ENCODE results near the gene OSBPL6. TPM values are rescaled to one million over a fixed set of nuclear protein-coding genes. Genes with fewer than 3 reads are reported as not detected.

OSBPL6 gene
- total RNA-seq, 1 experiment from 2014 or later: 11.6 TPM

DNA sequence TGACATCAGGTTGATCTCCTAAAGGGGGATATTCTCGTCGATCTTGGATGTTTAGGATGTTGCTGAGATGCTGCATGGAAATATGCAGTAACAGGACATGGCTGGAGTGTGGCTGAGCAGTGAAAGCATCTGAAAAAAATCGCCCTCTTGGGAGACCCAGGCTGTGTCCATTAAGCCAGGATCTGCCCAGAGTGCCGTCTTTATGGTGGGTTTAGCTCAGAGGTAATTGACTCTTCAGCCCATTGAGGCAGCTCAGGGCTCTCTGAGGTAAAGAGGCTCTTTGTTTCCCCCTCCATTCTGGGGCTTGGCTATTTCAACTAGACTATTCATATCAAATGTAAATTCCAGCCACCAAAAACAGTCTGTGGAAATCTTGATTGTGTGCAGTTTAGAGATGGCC lies 26.5 kb downstream of the OSBPL6 start:
- DNase-seq (ENCODE audit: low read depth, low spot score) (no peak), ATAC-seq (no peak)
- intact Hi-C loops (cut with micrococcal nuclease): no loop called here
- RAD21 ChIA-PET (ENCODE audit: low non-redundant PET in 1 of 2, low total read pairs in 2 of 2, uncharacterized antibody in 2 of 2, unreplicated experiment in 2 of 2): no interaction called here
- Histone ChIP-seq H3K9me3 (ENCODE audit: control insufficient read depth in 1 of 2, insufficient read depth in 1 of 2, low read depth in 1 of 2, low read length in 2 of 2) (no peaks in the 10 kb centered on the region), H3K27ac (ENCODE audit: low read depth, low read length) (no peak overlapping the region), H3K79me2 (ENCODE audit: insufficient read depth, low read length) (no peaks in the 10 kb centered on the region), H3K9me2 (ENCODE audit: insufficient read depth) (no peaks in the 10 kb centered on the region), H3K9ac (ENCODE audit: low read length) (no peak overlapping the region), H3K4me2 (ENCODE audit: low read length) (no peak overlapping the region), H3K36me3 (ENCODE audit: control insufficient read depth in 1 of 2, insufficient read depth in 2 of 2, low read length in 2 of 2) (no peaks in the 10 kb centered on the region), H4K20me1 (ENCODE audit: insufficient read depth) (no peaks in the 10 kb centered on the region), H2AFZ (ENCODE audit: low read depth, low read length, poor library complexity, severe bottlenecking) (no peak overlapping the region), H3K4me1 (ENCODE audit: control insufficient read depth in 1 of 2, insufficient read depth in 2 of 2, low read length in 2 of 2) (no peaks in the 10 kb centered on the region), H3K27me3 (ENCODE audit: insufficient read depth, low read length) (no peaks in the 10 kb centered on the region), H3K4me3 (replicated peaks in 1 of 2; ENCODE audit: low read depth in 1 of 2, low read length in 2 of 2) (no peak overlapping the region)
- CTCF ChIA-PET: no interaction called here
- BruUV-seq (replicated peaks): no TSS peak
- no peak for TF ChIP-seq CBX3 (IDR thresholded peaks at IDR 0.05; ENCODE audit: low read depth)
- no peak for TF ChIP-seq EZH2 (IDR thresholded peaks at IDR 0.05)
- TF ChIP-seq SIN3A (IDR thresholded peaks at IDR 0.05; ENCODE audit: low read depth): no peak
- no peak for TF ChIP-seq POLR2A (IDR thresholded peaks at IDR 0.05; ENCODE audit: borderline replicate concordance, extremely low read depth, insufficient read depth, insufficient read length)
- TF ChIP-seq SRF (IDR thresholded peaks at IDR 0.05; ENCODE audit: low read depth): no peak
- no peak for TF ChIP-seq JUND (IDR thresholded peaks at IDR 0.05)
- TF ChIP-seq, protein P1, sequence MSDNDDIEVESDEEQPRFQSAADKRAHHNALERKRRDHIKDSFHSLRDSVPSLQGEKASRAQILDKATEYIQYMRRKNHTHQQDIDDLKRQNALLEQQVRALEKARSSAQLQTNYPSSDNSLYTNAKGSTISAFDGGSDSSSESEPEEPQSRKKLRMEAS (IDR thresholded peaks at IDR 0.05): no peak
- TF ChIP-seq ELF1 (IDR thresholded peaks at IDR 0.05; ENCODE audit: borderline replicate concordance, low read depth): no peak
- no peak for TF ChIP-seq FOSL1 (IDR thresholded peaks at IDR 0.05; ENCODE audit: low read depth)
- TF ChIP-seq, protein P2, sequence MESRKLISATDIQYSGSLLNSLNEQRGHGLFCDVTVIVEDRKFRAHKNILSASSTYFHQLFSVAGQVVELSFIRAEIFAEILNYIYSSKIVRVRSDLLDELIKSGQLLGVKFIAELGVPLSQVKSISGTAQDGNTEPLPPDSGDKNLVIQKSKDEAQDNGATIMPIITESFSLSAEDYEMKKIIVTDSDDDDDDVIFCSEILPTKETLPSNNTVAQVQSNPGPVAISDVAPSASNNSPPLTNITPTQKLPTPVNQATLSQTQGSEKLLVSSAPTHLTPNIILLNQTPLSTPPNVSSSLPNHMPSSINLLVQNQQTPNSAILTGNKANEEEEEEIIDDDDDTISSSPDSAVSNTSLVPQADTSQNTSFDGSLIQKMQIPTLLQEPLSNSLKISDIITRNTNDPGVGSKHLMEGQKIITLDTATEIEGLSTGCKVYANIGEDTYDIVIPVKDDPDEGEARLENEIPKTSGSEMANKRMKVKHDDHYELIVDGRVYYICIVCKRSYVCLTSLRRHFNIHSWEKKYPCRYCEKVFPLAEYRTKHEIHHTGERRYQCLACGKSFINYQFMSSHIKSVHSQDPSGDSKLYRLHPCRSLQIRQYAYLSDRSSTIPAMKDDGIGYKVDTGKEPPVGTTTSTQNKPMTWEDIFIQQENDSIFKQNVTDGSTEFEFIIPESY (IDR thresholded peaks at IDR 0.05; ENCODE audit: extremely low read depth, insufficient replicate concordance, low read length): no peak
- no peak for TF ChIP-seq ZNF274 (IDR thresholded peaks at IDR 0.05; ENCODE audit: low read depth, low read length)
- TF ChIP-seq, protein P3, sequence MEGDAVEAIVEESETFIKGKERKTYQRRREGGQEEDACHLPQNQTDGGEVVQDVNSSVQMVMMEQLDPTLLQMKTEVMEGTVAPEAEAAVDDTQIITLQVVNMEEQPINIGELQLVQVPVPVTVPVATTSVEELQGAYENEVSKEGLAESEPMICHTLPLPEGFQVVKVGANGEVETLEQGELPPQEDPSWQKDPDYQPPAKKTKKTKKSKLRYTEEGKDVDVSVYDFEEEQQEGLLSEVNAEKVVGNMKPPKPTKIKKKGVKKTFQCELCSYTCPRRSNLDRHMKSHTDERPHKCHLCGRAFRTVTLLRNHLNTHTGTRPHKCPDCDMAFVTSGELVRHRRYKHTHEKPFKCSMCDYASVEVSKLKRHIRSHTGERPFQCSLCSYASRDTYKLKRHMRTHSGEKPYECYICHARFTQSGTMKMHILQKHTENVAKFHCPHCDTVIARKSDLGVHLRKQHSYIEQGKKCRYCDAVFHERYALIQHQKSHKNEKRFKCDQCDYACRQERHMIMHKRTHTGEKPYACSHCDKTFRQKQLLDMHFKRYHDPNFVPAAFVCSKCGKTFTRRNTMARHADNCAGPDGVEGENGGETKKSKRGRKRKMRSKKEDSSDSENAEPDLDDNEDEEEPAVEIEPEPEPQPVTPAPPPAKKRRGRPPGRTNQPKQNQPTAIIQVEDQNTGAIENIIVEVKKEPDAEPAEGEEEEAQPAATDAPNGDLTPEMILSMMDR (IDR thresholded peaks at IDR 0.05 in 2 of 3, conservative IDR thresholded peaks at IDR 0.05 in 1 of 3; ENCODE audit: borderline replicate concordance in 1 of 3, insufficient read depth in 1 of 3, low read depth in 2 of 3, low read length in 2 of 3): no peak
- TF ChIP-seq, protein P4, sequence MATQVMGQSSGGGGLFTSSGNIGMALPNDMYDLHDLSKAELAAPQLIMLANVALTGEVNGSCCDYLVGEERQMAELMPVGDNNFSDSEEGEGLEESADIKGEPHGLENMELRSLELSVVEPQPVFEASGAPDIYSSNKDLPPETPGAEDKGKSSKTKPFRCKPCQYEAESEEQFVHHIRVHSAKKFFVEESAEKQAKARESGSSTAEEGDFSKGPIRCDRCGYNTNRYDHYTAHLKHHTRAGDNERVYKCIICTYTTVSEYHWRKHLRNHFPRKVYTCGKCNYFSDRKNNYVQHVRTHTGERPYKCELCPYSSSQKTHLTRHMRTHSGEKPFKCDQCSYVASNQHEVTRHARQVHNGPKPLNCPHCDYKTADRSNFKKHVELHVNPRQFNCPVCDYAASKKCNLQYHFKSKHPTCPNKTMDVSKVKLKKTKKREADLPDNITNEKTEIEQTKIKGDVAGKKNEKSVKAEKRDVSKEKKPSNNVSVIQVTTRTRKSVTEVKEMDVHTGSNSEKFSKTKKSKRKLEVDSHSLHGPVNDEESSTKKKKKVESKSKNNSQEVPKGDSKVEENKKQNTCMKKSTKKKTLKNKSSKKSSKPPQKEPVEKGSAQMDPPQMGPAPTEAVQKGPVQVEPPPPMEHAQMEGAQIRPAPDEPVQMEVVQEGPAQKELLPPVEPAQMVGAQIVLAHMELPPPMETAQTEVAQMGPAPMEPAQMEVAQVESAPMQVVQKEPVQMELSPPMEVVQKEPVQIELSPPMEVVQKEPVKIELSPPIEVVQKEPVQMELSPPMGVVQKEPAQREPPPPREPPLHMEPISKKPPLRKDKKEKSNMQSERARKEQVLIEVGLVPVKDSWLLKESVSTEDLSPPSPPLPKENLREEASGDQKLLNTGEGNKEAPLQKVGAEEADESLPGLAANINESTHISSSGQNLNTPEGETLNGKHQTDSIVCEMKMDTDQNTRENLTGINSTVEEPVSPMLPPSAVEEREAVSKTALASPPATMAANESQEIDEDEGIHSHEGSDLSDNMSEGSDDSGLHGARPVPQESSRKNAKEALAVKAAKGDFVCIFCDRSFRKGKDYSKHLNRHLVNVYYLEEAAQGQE (IDR thresholded peaks at IDR 0.05; ENCODE audit: low read depth): no peak
- POLR2A ChIA-PET: no interaction called here

All from HCT116 (cell line).